GM18520 (cell line): ENCODE measurements around the gene TDP2.
"Not testable (repeated sequence)": the region's sequence is repeated elsewhere in the genome, so short reads cannot be mapped to it uniquely, and the experiment has no call there.

ENCODE experiments used
- ATAC-seq: cut with Tn5 transposase; IDR thresholded peaks from one replicate; pipeline ENCODE4 v1.9.1; 2021; ENCODE audit not compliant: unreplicated experiment

TDP2 gene

DNA sequence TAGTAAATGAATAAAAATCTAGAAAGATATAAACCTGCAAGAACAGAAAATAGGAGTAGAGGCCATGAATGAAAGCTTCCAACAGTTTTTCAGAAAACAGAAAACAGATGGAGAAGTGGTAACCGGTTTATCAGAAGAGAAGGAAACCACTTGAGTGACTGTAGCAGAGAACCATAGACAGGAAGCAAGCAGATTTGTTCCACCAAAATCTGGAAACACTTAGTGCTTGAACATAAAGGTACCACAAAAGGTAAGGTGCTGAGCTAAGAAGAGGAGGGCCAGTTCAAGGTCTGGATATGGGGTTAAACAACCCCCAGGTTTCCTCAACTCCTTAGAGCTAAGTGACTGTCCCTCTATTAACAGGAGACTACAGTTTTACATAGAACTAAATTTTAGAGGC is 11.5 kb downstream of the TDP2 start:
- no peak for ATAC-seq

DNA sequence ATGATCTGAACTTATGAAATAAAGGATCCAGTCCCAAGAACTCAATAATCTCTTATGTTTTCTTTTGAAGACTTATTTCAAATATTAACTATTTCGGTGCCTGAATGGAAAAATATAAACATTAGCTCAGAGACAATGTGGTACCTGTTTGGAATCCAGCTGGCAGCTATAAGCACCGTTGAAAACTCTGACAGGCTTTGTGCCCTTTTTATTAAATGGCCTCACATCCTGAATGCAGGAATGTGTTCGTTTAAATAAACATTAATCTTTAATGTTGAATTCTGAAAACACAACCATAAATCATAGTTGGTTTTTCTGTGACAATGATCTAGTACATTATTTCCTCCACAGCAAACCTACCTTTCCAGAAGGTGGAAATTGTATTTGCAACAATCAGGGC is 16.3 kb downstream of the TDP2 start:
- ATAC-seq = no peak

DNA sequence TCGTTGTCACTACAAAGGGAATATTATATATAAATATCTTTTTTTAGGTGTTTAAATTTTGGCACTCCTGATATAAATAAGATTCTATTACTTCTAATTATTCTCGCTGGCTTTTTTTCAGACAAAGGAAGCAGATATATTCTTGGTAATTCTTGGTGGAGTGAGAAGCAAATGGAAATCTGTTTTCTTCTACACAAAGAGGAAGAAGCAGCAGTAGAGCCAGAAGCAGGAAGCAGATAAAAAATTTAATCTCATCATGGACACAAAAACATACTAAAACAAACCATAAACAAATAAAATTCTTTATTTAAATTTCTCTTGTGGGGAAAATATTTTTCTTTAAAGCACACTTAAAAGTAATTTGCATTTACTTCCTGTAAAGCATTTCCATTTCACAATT is 17.0 kb downstream of the TDP2 start:
- ATAC-seq = no peak

DNA sequence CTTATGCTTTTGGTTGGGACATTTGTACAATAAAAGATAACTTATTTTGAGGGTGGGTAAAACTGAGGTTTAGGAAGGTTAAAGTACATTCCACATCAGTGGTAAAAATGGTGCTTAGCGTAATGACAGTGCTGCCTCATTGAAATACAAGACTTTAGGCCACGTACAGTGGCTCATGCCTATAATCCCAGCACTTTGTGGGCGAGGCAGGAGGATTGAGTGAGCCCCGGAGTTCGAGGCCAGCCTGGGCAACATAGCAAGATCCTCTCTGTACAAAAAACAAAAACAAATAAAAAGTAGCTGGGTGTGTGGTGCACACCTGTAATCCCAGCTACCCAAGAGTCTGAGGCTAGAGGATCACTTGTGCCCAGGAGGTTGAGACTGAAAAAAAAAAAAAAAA is 18.4 kb downstream of the TDP2 start:
- no peak for ATAC-seq

DNA sequence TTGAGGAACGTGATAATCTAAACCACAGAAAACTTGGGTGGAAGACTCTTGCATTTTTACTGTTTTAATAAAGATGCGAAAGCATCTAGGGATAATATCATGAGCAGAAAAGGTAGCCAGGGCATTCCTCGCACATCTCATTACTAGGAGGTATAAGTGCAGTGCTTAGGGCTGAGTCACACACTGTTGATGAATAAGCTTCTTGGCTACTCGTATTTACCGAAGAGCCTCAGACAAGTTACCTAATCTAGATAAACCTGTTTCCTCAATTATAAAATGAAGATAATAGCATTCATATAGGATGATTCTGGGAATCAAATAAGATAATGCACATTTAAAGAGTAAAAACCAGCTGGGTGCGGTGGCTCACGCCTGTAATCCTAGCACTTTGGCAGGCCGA is 19.9 kb downstream of the TDP2 start:
- no peak for ATAC-seq

DNA sequence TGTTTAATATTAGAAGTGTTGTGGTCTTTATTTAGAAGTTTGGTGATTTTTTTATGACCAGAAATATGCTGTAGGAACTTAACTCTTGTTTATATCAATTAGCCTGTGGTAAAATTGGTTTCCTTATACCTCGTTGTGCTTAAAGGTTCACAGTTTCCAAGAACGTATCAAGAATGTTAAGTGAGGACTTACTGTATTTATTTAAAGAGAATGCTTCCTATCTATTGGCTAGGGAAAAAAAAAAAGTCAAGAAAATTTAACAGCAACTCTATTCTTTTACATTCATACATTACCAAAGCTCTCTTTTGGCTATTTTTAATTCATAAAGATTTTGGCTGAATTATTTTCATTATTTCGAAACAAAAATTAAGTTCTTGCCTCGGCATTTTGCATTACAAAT is 22.3 kb downstream of the TDP2 start:
- no peak for ATAC-seq

DNA sequence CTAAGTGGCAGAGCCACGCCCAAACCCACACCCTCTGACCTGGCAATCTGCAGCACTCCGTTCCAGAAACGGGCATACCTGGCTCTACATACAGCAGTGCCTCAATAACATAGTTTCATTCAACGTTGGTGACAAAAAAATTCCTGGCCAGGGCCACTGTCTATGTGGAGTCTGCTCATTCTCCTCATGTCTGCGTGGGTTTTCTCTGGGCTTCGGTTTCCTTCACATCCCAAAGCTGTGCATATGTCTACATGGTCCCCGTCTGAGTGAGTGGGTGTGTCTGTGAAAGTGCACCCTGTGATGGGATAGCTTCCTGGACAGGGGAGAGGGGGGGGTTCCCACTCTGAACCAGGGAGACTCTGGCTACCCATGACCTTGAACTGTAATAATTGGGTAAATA is 22.8 kb downstream of the TDP2 start:
- ATAC-seq = no peak

DNA sequence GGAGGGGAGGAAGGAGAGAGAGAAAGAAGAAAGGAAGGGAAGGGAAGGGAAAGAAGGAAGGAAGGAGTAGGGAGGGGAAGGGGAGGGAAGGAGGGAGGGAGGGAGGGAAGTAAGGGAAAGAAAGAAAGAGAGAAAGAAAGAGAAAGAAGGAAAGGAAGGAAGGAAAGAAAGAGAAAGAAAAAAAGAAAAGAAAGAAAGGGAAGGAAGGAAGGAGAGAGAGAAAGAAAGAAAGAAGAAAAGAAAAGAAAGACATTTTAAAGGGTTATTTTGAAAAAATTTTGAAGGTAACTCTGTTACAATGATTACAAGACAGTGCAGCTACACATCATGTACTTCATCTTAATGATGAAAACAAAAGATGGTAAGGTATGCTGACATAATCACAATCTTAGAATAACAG is 24.6 kb downstream of the TDP2 start:
- ATAC-seq = no peak

DNA sequence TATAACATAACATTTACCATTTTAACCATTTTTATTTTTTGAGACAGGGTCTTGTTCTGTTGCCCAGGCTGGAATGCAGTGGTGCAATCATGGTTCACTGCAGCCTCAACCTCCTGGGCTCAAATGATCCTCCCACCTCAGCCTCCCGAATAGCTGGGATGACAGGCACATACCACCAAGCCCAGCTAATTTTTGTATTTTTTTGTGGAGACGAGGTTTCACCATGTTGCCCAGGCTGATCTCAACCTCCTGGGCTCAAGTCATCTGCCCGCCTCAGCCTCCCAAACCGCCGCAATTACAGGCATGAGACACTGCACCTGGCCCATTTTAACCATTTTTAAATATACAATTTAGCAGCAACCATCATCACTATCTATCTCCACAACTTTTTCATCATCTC is 26.1 kb downstream of the TDP2 start:
- not testable (repeated sequence) for ATAC-seq

DNA sequence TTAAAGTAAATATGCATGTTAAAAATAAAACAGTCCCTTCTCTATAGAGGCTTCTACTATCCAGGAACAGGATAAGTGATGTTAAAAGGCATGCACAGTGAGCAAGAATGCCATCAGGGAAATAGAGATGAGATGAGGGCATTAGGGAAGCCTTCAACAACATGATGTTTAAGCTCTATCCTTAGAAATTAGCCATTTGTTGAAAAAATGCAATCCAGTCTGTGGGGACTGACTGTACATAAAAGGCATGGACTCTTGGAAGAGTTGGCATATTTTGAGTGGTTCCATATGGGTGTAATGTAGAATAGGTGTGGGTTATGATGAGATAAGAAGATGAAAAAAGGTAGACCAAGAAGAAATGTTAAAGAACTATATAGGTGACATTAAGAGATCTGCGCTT is 26.5 kb downstream of the TDP2 start:
- ATAC-seq = no peak

DNA sequence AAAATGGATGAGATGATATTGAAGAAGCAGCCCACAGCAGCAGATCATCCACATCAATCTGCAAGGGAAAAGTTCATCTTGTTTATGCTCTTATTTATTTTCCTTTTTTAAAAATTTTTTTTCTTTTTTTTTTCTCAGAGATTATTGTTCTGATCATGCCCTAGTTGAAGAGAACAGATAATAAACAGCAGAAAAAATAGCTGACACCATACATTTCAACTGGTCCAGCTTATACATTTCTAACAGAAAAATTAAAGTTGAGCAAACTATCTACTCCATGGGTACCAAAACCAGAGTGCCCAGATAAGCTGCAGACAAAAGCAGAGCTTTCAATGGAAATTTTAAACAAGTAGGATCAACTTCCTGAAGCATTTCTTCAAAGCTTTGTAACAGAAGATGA is 30.0 kb downstream of the TDP2 start:
- ATAC-seq = no peak

DNA sequence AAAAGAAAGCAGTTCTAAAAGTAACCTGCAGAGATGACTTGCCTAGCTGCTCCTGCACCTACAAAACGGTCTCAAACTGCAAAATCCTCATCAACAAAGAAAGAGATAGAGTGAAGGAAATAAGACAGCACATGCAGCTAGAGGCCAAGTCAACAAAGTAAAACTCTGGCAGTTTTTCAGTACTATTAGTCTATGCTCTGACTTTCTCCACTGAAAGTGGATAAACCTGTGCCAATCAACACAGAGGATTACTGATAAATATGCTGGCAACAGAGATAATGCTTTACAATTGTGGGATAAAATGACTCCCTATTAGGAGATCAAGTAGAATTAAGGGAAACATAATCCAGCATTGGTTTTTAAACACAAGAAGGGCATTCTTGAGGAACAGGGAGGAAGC is 34.1 kb downstream of the TDP2 start:
- ATAC-seq = no peak

DNA sequence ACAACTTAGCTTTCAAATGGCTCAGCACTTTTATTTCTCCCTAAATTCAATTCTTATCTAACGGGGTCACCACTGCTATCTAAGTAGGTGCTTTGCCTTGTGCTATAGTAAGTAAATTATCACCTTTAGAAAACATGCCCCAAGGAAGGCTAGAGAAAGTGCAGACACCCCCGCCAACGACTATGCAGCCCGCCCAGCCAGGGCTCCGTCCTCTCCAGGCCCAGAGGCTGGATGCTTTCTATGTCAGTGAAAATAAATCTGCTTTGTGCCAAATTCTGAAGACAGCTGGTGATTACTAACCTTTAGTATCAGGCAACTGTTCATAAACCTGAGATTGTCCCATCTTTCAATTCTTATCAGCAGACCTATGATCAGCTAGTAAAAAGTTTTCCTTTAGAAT is 35.0 kb downstream of the TDP2 start:
- ATAC-seq = no peak

DNA sequence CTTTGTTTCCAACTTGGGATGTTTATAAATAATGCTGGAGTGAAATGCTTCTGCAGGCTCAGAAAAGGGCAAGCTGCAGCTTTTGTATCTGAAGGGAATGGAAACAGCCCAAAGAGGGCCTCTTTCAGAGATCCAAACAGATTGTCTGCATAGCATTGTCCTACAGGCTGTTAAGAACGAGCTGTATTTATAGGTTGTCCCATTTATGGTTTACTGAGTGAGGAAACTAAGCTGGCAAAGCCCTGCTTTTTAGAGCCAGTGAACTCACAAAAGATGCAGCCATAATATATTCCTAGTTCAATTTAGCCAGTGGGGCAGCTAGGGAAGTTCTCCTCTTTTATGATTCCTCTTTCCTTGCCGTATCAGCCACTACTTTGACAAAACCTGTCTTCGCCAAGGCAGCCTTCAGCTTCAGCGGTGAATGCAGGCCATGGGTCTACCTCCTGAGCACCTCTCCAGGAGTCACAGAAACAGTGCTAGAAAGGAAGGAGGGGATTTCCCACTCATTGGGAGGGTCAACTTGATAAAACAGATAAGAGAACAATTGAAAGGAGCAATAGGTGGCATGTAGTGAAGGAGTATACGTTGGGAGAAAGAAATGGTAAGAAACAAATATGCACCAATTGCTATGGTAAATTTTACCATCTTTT is 35.7 kb downstream of the TDP2 start:
- no peak for ATAC-seq

DNA sequence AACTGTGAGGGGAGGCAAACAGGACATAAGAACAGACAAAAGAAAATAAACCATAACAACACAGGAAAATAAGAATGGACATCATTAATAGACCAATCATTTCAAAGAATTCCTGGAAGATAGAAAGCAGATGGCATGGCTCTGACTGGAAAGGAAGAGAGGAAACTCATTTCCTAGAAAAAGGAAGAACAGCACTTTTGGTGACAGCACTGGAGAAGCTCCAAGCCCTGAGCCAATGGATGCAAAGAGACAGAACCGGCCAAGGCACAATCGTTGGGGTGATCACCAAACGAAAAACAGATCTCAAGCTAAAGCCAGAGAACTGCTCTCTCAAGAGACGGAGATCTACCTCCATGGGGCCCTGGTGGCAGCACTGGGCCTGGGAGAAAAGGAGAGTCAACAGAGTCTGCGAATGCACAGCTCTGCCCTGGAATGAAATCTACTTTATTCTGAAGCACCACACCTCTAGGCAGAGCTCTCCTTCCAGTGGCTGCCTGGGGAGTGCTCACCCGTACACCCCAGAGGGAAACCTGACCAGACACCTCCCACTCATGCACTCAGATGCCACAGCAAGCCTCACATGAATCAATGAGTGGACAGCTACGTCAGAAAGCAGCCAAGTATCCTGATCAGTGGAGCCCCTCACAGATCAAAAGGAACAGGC is 44.9 kb downstream of the TDP2 start:
- ATAC-seq = no peak

DNA sequence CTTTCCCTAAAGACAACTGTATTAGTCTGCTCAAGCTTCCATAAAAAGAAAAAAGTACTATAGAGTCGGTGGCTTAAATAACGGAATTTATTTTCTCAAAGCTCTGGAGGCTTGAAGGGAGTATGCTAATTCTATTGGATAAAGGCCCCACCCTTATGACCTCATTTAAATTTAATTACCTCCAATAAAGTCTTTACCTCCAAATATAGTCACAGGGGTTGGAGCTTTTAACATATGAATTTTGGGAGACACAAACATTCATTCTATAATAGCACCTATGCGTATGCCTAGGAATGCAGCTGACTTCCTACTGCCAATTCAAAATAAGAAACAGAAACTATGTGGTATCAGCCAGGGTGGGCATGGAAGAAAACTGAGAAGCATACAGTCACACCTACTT is 46.1 kb downstream of the TDP2 start:
- no peak for ATAC-seq

DNA sequence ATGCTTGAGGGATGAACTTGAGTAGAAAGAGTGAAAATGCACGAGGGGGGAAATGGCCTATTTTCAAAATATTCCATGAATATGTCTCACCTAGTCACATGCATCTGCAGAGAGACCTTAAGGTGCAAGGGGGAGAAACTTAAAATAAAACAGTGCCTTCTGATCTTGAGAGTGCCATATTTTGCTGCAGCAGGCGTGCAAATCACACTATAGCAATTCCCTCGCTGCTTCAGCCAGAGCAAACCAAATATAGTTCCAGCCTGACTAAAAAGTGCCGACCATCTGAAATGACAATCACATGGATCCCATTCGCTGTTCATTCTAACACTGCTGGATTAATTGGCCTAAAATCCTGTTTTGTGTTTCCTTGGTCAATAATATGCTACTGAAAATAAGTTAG is 47.0 kb downstream of the TDP2 start:
- ATAC-seq = no peak

DNA sequence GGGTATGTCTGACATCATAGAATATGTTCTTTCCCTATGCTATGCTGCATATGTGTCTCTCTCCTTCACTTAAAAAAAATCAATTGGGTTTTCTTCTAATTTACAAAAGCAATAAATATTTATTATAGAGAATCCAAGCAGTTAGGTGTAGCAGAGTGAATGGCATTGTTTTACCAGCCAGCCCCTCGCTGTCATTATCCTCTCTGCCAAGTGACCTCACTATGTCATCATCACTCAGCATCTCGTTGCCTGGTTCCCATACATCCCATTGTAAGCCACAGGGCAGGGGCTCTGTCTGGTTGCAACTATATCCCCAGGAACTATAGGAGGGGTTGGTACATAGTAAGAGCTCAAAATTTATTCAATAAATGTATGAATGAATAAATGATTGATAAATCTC is 52.1 kb downstream of the TDP2 start:
- no peak for ATAC-seq

DNA sequence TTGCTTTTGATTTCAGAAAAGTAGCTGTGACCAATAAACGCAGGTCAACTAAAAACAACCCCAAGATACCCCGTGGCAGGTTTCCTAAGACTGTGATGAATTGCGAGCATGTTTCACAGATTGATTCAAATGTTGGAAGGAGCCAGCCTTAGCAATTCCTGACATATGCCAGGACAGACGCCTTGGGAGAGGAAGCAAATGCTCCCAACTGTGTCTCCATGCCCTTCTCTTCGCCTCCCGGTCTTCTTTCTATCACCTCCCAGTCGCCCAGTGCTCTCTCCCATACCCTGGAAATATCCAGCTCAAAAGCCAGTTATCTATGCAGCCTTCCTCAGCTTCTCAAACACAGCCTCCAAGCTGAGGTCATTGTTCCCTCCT is 52.7 kb downstream of the TDP2 start:
- no peak for ATAC-seq

DNA sequence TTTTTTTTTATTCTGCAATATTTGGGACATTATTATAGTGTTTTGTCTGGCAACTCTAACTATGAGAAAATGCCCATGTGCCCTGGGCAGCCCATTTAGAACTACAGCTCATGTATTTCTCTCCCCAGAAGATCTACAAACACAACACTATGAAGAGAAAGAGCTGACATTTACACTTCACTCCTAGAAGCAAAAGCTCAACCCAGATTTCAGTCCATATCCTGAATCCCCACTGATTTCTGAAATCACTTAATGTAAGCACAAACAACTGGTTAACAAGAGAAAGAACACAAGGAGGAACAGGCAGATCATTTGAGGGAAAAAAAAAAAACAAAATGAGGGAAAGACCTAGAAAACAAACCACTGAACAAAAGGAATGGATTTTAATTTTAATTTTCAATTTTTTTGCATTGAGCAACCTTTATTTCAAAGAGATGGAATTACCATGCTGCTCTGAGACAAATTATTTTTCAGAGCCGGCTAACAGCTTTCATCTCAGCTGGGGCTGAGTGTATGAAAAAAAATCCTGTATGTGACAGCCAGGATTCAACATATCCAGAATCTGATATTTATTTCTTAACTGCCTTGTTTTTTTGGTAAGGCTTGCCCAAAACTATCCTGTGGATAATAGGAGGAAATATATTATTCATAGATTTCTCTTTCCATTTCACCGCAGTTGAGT is 53.2 kb downstream of the TDP2 start:
- no peak for ATAC-seq

DNA sequence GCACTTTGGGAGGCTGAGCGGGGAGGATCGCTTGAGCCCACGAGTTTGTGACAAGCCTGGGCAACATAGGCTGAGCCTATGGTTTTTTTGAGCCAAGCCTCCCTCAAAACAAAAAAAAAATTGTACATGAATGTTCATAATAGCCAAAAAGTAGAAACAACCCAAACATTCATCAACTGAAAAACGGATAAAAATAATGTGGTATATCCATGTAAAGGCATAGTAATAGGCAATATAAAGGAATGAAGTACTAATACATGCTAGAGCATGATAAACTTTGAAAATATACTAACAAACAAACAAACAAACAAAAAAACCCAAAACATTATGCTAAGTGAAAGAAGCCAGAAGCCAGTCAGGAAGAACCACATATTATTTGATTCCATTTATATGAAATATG is 56.0 kb downstream of the TDP2 start:
- ATAC-seq = no peak

DNA sequence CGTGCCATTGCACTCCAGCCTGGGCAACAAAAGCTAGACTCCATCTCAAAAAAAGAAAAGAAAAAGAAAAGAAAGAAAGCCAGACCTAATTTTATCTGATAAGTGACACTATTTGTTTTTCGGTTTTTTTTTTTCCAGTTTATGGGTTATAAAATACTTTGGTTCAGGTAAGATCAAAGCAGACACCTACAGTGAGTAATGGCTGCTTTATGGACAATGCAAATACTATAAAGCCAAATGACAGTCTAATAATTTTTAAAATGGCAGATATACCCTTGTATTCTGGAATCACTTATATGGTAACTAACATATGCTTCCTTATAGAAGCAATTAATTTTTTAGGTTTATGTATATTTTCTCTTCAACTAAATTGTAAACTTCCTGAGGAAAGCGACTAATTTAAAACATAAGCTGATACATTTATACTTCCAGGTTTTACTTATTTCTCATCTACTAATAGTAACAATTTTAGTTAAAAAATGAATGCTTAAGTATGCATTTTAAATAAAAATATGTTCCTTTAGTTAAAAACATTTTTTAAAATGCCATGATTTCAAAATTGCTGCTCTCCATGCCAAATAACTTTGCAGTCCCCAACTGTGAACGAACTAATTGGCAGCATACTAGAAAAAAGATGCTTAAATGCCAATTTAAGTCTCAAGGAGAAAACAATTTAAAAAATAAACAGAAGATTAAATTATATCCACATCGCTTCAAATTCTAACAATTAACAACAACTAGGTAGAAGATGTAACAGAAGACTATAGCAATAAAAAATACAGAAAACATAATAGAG is 59.2 kb downstream of the TDP2 start:
- no peak for ATAC-seq
